ENCODE data around the gene SCN5A. TPM values are rescaled to one million over a fixed set of nuclear protein-coding genes. Genes with fewer than 3 reads are reported as not detected.
A peak's percentile ranks its signal among the peaks of the same experiment; 100 is the strongest.

Gene SCN5A
- 0.06 and 0.10 TPM in 2 replicates for total RNA-seq (2014; rRNA removed; shearing (Covaris generic))
- 0.10 and 0.20 TPM in 2 replicates for polyA plus RNA-seq (2014; cell fraction: nucleus; rRNA removed)

- DNase-seq (ENCODE audit: extremely low read depth, low read depth), result peak; percentile 14
Observed at GRCh38 chr3:38649500-38650247, at the start of gene SCN5A. Gene SCN5A (minus strand): TSS chr3:38649687. CDS start chr3:38633307, 16,380 bp downstream.

- DNase-seq (ENCODE audit: extremely low read depth, low read depth), result no peak
Observed at GRCh38 chr3:38698760-38699159, 49.3 kb upstream of the SCN5A start.

GRCh38 chr3:38698061-38698460, 48.6 kb upstream of the SCN5A start:
- no peak for DNase-seq (ENCODE audit: extremely low read depth, low read depth)

GRCh38 chr3:38696034-38696433, 46.5 kb upstream of the SCN5A start:
- no peak for DNase-seq (ENCODE audit: extremely low read depth, low read depth)

DNA sequence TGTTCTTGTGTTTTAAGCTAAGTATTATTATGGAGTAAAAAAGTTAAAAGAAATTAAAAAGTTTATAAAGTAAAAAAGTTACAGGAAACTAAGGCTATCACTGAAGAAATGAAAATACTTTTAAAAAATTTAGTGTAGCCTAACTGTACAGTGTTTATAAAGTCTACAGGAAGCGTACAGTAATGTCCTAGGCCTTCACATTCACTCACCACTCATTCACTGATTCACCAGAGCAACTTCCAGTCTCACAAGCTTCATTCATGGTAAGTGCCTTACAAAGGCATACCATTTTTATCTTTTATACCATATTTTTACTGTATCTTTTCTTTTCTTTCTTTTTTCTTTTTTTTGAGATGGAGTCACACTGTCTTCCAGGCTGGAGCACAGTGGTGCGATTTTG, 40.7 kb upstream of the SCN5A start:
- no peak for DNase-seq (ENCODE audit: extremely low read depth, low read depth)

DNA sequence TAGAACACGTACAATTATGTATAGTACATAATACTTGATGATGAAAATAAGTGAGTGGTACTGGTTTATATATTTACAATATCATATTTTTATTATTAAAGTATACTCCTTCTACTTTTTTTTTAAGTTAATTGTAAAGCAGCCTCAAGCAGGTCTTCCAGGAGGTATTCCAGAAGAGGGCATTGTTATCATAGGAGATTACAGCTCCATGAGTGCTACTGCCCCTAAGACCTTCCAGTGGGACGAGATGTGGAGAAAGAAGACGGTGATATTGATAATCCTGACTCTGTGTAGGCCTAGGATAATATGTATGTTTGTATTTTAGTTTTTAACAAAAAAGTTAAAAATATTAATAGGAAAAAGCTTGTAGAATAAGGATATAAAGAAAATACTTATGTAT, 40.3 kb upstream of the SCN5A start:
- DNase-seq (ENCODE audit: extremely low read depth, low read depth), result no peak

DNA sequence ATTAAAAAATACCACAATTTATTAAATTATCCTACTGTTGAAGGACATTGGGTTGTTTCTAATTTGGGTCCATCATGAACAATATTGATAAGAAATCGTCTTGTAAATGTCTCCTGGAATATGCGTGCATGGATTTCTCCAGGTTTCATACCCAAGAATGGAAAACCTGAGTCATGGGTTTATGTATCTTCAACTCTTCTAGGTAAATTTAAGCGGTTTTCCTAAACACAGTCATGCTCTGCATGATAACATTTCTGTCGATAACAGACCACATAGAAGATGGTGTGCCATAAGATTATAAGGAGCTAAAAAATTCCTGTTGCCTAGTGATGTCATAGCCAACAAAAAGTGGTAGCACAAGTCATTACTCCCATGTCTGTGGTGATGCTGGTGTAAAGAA, 39.9 kb upstream of the SCN5A start:
- DNase-seq (ENCODE audit: extremely low read depth, low read depth), result no peak

DNA sequence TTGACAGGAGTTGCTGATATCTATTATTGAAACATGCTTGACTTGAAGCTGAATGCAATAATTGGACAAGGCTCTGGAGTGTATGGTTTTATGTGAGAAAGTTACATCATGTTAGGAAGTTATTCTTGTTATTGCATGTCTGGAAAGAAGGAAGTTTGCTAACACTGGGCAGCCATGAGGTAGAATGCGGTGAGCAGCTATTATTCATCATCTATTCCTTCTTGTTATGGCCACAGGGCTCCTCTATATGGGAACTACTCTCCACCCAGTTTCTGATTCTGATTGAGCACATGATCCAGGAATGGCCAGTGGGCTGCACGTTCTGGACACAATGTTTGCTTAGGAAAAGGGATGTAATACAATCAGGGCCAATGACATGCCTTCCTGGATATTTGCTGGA, 37.8 kb upstream of the SCN5A start:
- no peak for DNase-seq (ENCODE audit: extremely low read depth, low read depth)

- DNase-seq (ENCODE audit: extremely low read depth, low read depth), result no peak
Observed at GRCh38 chr3:38684546-38684945, 35.1 kb upstream of the SCN5A start.

DNA sequence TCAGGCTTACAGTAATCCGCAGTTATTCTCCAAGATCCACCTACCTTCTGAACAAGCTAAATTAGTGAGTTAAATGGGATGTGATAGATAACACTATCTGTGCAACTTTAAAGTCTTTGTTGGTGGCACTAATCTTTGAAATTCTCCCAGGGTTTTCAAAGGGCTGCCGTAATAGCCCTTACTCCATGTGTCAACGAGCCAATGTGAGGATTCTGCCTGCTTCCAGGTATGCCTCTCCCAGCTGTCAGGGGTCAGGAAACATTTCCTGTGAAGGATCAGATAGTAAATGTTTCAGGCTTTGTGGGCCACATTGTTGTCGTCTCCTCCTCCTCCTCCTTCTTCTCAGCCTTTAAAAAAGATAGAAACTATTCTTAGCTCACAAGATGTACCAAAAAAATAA, 20.2 kb upstream of the SCN5A start:
- no peak for DNase-seq (ENCODE audit: extremely low read depth, low read depth)

- DNase-seq (ENCODE audit: extremely low read depth, low read depth), result peak; percentile 20
Observed at GRCh38 chr3:38662544-38662943, 13.1 kb upstream of the SCN5A start.

DNA sequence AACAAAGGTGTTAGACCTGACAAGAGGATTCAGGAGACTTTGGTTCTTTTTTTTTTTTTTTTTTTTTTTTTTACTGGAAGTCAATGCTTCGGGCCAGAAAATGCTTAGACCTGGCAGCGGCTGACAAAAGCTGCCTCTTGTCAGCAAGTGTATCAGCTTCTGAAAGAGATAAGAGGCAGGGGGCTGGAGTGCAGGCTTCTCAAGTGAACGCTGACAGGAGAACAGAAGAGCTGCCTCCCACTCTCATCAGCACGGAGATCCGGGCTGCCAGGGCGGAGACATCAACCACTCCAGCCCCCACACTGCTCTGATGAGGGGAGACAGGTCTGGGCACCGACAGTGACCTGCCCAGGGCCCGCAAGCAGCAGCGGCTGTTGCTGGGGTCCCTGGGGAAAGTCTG, 9.4 kb upstream of the SCN5A start:
- DNase-seq (ENCODE audit: extremely low read depth, low read depth), result no peak

- DNase-seq (ENCODE audit: extremely low read depth, low read depth), result no peak
Observed at GRCh38 chr3:38657369-38657768, 7.9 kb upstream of the SCN5A start.

GRCh38 chr3:38655708-38656300, 6.3 kb upstream of the SCN5A start:
- DNase-seq (ENCODE audit: extremely low read depth, low read depth), result peak; percentile 44

DNA sequence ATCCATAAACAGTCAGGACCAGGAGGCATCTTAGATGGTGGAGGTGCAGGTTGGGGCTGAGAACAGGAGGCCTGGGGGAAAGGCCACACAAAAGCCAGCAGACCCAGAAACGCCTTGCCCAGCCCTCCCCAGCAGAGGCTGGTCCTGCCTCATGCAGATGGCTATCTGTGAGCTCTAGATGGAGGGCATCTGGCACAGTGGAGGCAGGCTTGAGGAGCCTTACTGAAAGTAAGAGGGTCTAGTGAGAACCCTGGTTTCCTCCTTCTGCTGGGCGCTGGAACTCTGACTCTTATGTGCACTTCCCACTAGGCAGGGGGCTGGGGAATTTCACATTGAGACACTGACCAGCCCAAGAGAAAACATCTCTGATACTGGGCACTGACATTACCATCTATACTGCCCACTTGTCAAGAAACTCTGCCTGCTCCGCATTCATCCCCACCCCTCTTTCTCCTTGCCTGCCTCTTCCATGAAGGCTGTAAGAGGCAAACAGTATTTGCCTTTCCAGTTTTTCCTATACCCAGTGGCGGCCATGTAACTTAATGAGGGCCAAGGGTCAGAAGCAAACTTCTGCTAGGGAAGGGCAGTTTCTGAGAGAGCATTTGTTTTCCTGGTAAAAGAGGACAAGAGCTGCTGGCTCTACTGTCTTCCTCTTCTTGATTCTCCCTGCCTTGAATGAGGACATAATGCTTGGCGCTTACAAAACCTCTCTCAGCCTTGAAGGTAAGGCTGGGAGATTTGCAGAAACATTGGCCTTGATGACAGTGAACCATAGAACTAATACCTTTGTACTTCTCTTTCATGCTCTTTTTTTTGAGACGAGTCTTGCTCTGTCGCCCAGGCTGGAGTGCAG, 4.4 kb upstream of the SCN5A start:
- no peak for DNase-seq (ENCODE audit: extremely low read depth, low read depth)

DNA sequence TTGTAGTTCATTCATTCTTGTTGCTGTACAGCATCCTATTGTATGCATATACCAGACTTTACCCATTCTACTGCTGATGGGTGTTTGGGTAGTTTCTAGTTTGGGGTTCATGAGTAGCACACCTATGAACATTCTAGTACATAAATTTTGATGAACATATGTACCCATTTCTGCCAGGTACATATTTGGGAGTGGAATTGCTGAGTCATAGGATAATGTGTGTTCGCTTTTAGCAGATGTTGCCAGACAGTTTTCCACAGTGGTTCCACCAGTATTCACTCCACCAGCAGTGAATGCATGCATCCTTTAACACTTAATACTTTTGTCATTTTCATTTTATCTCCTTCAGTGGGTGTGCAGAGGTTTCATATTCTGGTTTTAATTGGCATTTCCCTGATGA, 3.4 kb upstream of the SCN5A start:
- no peak for DNase-seq (ENCODE audit: extremely low read depth, low read depth)

GRCh38 chr3:38651153-38651789, 1.8 kb upstream of the SCN5A start:
- peak; percentile 49 for DNase-seq (ENCODE audit: extremely low read depth, low read depth)

DNA sequence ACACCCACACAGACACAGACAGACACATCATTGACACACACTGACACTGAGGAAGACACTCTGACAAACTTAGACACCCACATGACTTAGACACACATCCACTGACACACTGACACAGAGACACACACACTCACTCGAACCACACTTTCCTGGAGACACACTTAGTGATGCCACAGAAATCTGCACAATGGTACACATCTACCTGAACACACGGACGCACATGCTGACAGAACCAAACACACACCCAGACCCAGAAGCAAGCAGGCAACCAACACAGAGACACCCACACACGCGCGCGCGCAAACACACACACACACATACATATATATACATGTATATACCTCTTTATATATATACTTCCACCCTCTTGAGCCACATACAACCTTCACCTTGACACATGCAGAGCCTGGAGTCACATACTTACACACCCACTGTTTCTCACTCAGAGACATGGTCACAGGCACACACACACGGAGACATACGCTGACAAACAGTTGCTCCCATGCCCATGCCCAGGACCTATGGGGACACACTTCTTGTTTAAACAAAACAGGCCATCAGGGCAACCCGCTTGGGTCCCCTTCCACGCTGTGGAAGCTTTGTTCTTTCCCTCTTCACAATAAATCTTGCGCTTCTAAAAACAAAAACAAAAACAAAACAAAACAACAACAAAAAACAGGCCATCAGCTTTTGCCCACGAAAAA, 913 bp upstream of the SCN5A start:
- DNase-seq (ENCODE audit: extremely low read depth, low read depth), result no peak

DNA sequence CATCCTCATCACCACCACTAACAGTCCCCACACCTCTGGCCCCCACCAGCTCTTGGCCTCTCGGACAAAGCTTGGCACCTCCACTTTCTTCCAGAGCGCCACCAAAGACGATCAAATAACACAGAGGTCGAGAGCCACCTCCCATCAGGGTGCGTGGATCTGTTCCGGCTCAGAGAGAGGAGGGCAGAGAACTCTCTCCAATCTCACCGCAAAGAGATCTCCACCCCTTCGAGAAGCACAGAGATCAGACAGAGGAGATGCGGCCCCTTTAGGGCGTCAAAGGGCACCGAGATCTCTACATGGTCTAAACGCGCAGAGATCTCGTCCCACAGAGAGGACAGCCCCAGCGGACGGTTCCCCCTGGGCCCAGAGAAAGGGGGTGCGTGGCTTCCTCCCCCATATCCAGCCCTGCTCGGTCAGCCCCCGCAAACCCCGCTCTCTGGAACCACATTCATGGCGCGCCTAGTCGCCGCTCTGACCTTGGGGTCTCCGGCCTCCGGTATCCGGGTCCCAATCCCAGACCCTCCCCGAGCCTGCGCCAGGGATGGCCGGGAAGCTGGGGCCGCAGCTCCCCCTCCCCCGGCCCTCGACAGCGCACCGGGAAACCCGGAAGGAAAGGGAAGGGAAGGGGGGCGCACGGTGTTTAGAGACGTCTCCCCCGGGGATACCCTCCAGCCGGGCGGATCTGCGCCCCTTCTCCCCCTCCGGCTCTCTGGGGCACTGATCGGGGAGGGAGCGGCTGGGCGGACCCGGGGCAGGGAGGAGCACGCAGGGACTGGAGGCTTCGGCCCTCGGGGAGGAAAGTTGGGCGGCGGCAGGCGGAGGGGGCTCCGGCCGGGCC, 608 bp downstream of the SCN5A start:
- DNase-seq (ENCODE audit: extremely low read depth, low read depth), result no peak
